Trophoblast cell (in vitro differentiated cells and primary cell): ENCODE data around the gene ZBTB11.
"Not testable (repeated sequence)": the region's sequence is repeated elsewhere in the genome, so short reads cannot be mapped to it uniquely, and the experiment has no call there.

ENCODE experiments used
- DNase-seq, 2 donors: peaks; one replicate each; pipeline ENCODE4 v3.0.0-alpha.2; 2016
- H2AFZ ChIP-seq: 2 replicates; pipeline ENCODE4 v1.6.1; 2013; ENCODE audit warnings: low read length, moderate library complexity, mild to moderate bottlenecking; ENCODE audit not compliant: insufficient read depth, poor library complexity
- H2AK5ac ChIP-seq: 2 replicates; pipeline ENCODE4 v1.6.1; 2013; ENCODE audit warnings: mild to moderate bottlenecking, low read length
- H2BK120ac ChIP-seq: 2 replicates; pipeline ENCODE4 v1.6.1; 2013; ENCODE audit warnings: low read length, mild to moderate bottlenecking, moderate library complexity; ENCODE audit not compliant: insufficient read depth, poor library complexity
- H2BK12ac ChIP-seq: 2 replicates; pipeline ENCODE4 v1.6.1; 2013; ENCODE audit warnings: mild to moderate bottlenecking, low read length, moderate library complexity
- H2BK5ac ChIP-seq: 2 replicates; pipeline ENCODE4 v1.6.1; 2013; ENCODE audit warnings: low read length, low read depth, moderate library complexity, mild to moderate bottlenecking; ENCODE audit not compliant: poor library complexity
- H3K14ac ChIP-seq: 2 replicates; pipeline ENCODE4 v1.6.1; 2013; ENCODE audit warnings: mild to moderate bottlenecking, low read length
- H3K18ac ChIP-seq: 2 replicates; pipeline ENCODE4 v1.6.1; 2013; ENCODE audit warnings: mild to moderate bottlenecking, low read length
- H3K23ac ChIP-seq: 2 replicates; pipeline ENCODE4 v1.6.1; 2013; ENCODE audit warnings: low read length
- H3K27ac ChIP-seq: 2 replicates; pipeline ENCODE4 v1.5.1; 2013; ENCODE audit warnings: low read depth, mild to moderate bottlenecking, inconsistent platforms, low read length, moderate library complexity
- H3K27me3 ChIP-seq: 2 replicates; pipeline ENCODE4 v1.6.1; 2013; ENCODE audit warnings: inconsistent platforms, mild to moderate bottlenecking, low read length, moderate library complexity; ENCODE audit not compliant: insufficient read depth
- H3K36me3 ChIP-seq, 2 experiments: 1 replicate in 1 of 2; 2 replicates in 1 of 2; pipeline ENCODE4 v1.6.1; 2013; ENCODE audit warnings: low read length in 2 of 2, mild to moderate bottlenecking in 2 of 2, moderate library complexity in 1 of 2; ENCODE audit not compliant: insufficient read depth in 2 of 2, control insufficient read depth in 1 of 2
- H3K4ac ChIP-seq: 2 replicates; pipeline ENCODE4 v1.6.1; 2013; ENCODE audit warnings: low read depth, mild to moderate bottlenecking, low read length, moderate library complexity
- H3K4me1 ChIP-seq, 2 experiments: 1 replicate in 1 of 2; 2 replicates in 1 of 2; pipeline ENCODE4 v1.6.1; 2013; ENCODE audit warnings: low read length in 2 of 2, mild to moderate bottlenecking in 2 of 2, moderate library complexity in 1 of 2; ENCODE audit not compliant: insufficient read depth in 2 of 2, control insufficient read depth in 1 of 2
- H3K4me2 ChIP-seq: 2 replicates; pipeline ENCODE4 v1.6.1; 2013; ENCODE audit warnings: inconsistent platforms, mild to moderate bottlenecking, low read length, moderate library complexity
- H3K4me3 ChIP-seq: 2 replicates; pipeline ENCODE4 v1.5.1; 2013; ENCODE audit warnings: mild to moderate bottlenecking, low read depth, low read length, inconsistent platforms
- H3K79me1 ChIP-seq: one replicate; pipeline ENCODE4 v1.6.1; 2013; ENCODE audit warnings: low read length
- H3K79me2 ChIP-seq: 2 replicates; pipeline ENCODE4 v1.6.1; 2013; ENCODE audit warnings: low read length, mild to moderate bottlenecking; ENCODE audit not compliant: control insufficient read depth, insufficient read depth, poor library complexity
- H3K9ac ChIP-seq: 2 replicates; pipeline ENCODE4 v1.6.1; 2013; ENCODE audit warnings: mild to moderate bottlenecking, low read length
- H3K9me3 ChIP-seq: 2 replicates; pipeline ENCODE4 v1.6.1; 2013; ENCODE audit warnings: low read depth, mild to moderate bottlenecking, control low read depth, inconsistent platforms, low read length; ENCODE audit not compliant: insufficient read depth
- H4K12ac ChIP-seq: 2 replicates; pipeline ENCODE4 v1.6.1; 2013; ENCODE audit warnings: low read depth, mild to moderate bottlenecking, low read length, moderate library complexity
- H4K8ac ChIP-seq: 2 replicates; pipeline ENCODE4 v1.6.1; 2013; ENCODE audit warnings: low read depth, mild to moderate bottlenecking, low read length, moderate library complexity
- H4K91ac ChIP-seq: one replicate; pipeline ENCODE4 v1.6.1; 2013; ENCODE audit warnings: low read depth, mild to moderate bottlenecking, low read length, moderate library complexity
- WGBS: extraction: QIAGEN DNeasy Blood & Tissue Kit; methylation state at CpG from one replicate; pipeline ENCODE4 v1.1.7; 2013; ENCODE audit warnings: missing lambda C conversion rate; ENCODE audit not compliant: insufficient read length, insufficient coverage; ENCODE audit errors: extremely low coverage; 5-methylcytosine and 5-hydroxymethylcytosine counted together

ZBTB11 gene

GRCh38 chr3:101719604-101720185, 42.8 kb upstream of the ZBTB11 start:
- no peak overlapping the region for H4K8ac ChIP-seq
- WGBS, result no CpG with 5 or more reads among the region's 3 CpGs

GRCh38 chr3:101718455-101718854, 41.5 kb upstream of the ZBTB11 start:
- Histone ChIP-seq H3K4me2 (no peak overlapping the region), H4K8ac (no peak overlapping the region), H3K18ac (no peak overlapping the region), H3K27ac (no peak overlapping the region), H4K12ac (no peak overlapping the region), H2BK5ac (no peak overlapping the region), H3K23ac (no peak overlapping the region), H3K4me1 (no peaks in the 10 kb centered on the region), H3K9ac (no peak overlapping the region), H3K79me1 (no peaks in the 10 kb centered on the region), H3K4me3 (no peak overlapping the region), H2BK120ac (no peak overlapping the region), H3K79me2 (no peaks in the 10 kb centered on the region), H3K27me3 (no peaks in the 10 kb centered on the region), H3K36me3 (no peaks in the 10 kb centered on the region), H2BK12ac (no peak overlapping the region), H3K14ac (no peak overlapping the region), H2AFZ (no peak overlapping the region), H3K4ac (no peak overlapping the region), H3K9me3 (no peaks in the 10 kb centered on the region), H4K91ac (no peak overlapping the region), H2AK5ac (no peak overlapping the region)
- DNase-seq, result no peak
- WGBS, result no CpG with 5 or more reads among the region's 1 CpG

More at GRCh38 chr3:101719604-101720185, 42.8 kb upstream of the ZBTB11 start:
- no peak overlapping the region for H4K91ac ChIP-seq
- no peaks in the 10 kb centered on the region for H3K27me3 ChIP-seq
- no peak overlapping the region for H3K4me2 ChIP-seq
- H3K14ac ChIP-seq, result no peak overlapping the region
- no peaks in the 10 kb centered on the region for H3K79me2 ChIP-seq
- H3K18ac ChIP-seq, result no peak overlapping the region
- no peak overlapping the region for H2AK5ac ChIP-seq
- H3K4me1 ChIP-seq, result no peaks in the 10 kb centered on the region
- H3K9ac ChIP-seq, result no peak overlapping the region
- no peak overlapping the region for H2BK12ac ChIP-seq
- no peak overlapping the region for H2BK5ac ChIP-seq
- H2AFZ ChIP-seq, result no peak overlapping the region
- H3K27ac ChIP-seq, result no peak overlapping the region
- H3K4me3 ChIP-seq, result no peak overlapping the region
- no peak overlapping the region for H4K12ac ChIP-seq
- H3K4ac ChIP-seq, result no peak overlapping the region
- no peak overlapping the region for H2BK120ac ChIP-seq
- no peaks in the 10 kb centered on the region for H3K36me3 ChIP-seq
- DNase-seq, result peak in 1 of 2 donors; percentile 36
- H3K23ac ChIP-seq, result no peak overlapping the region
- H3K9me3 ChIP-seq, result no peaks in the 10 kb centered on the region
- H3K79me1 ChIP-seq, result no peaks in the 10 kb centered on the region

DNA sequence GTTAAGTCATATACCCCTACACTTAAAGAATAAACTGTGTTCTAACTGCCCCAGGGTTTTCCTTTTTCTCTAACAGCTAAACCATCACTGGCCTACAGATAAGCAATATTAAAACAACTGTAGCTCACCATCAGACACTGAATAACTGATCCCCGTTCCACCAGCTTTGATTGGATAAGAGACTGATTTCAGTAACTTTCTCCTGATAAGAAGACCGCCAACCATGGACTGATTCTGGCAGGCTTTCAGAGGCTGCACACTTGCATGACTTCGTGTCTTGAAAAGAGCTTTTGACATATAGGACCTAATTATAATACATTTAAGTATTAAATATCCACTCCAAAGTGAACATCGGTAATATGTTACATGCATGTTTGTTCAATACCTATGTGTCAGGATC, 32.2 kb upstream of the ZBTB11 start:
- DNase-seq, result no peak
- Histone ChIP-seq H3K79me1 (no peaks in the 10 kb centered on the region), H3K4me1 (no peaks in the 10 kb centered on the region), H3K9me3 (no peaks in the 10 kb centered on the region), H3K27me3 (no peaks in the 10 kb centered on the region), H2BK120ac (no peak overlapping the region), H3K4ac (no peak overlapping the region), H4K12ac (no peak overlapping the region), H3K4me2 (no peak overlapping the region), H3K36me3 (no peaks in the 10 kb centered on the region), H3K14ac (no peak overlapping the region), H3K9ac (no peak overlapping the region), H4K91ac (no peak overlapping the region), H3K23ac (no peak overlapping the region), H3K4me3 (no peak overlapping the region), H2AFZ (no peak overlapping the region), H3K18ac (no peak overlapping the region), H2BK5ac (no peak overlapping the region), H2BK12ac (no peak overlapping the region), H3K27ac (no peak overlapping the region), H3K79me2 (no peaks in the 10 kb centered on the region), H2AK5ac (no peak overlapping the region), H4K8ac (no peak overlapping the region)
- WGBS, result no CpG with 5 or more reads among the region's 4 CpGs

- H3K9ac ChIP-seq, H3K27me3 ChIP-seq, H3K23ac ChIP-seq, H4K12ac ChIP-seq, H3K36me3 ChIP-seq, H2BK120ac ChIP-seq, H2AK5ac ChIP-seq, H3K79me2 ChIP-seq, H3K4me2 ChIP-seq, H3K4ac ChIP-seq, H3K79me1 ChIP-seq, H2BK12ac ChIP-seq, H3K4me3 ChIP-seq, H3K18ac ChIP-seq, H4K8ac ChIP-seq, H2BK5ac ChIP-seq, H3K9me3 ChIP-seq, H3K27ac ChIP-seq, H3K14ac ChIP-seq, H3K4me1 ChIP-seq, H4K91ac ChIP-seq, H2AFZ ChIP-seq: not testable (repeated sequence)
- DNase-seq, result peak in 1 of 2 donors; percentile 57
- no CpG with 5 or more reads among the region's 2 CpGs for WGBS
These were observed 27.7 kb upstream of the ZBTB11 start for GRCh38 chr3:101704639-101705038.
